Astrocyte of the spinal cord (primary cell): ENCODE results near the gene MSI2.

Source experiments
- DNase-seq: peaks from one replicate; pipeline ENCODE4 v3.0.0; 2011; ENCODE audit warnings: low read depth, low spot score
- H3K4me3 ChIP-seq: 2 replicates; pipeline ENCODE4 v1.5.1; 2011; ENCODE audit warnings: low read depth, mild to moderate bottlenecking, low read length, moderate library complexity
- in situ Hi-C: cut with HindIII; loops from 2 replicates; pipeline ENCODE4 v1.10.0; 2017; ENCODE audit warnings: low sequenced_read_pairs
- TF ChIP-seq, protein P1 (sequence below): IDR thresholded peaks from 2 replicates; pipeline ENCODE4 v1.5.1; 2012; ENCODE audit warnings: low read depth, mild to moderate bottlenecking, low read length, inconsistent platforms

Gene MSI2

DNA sequence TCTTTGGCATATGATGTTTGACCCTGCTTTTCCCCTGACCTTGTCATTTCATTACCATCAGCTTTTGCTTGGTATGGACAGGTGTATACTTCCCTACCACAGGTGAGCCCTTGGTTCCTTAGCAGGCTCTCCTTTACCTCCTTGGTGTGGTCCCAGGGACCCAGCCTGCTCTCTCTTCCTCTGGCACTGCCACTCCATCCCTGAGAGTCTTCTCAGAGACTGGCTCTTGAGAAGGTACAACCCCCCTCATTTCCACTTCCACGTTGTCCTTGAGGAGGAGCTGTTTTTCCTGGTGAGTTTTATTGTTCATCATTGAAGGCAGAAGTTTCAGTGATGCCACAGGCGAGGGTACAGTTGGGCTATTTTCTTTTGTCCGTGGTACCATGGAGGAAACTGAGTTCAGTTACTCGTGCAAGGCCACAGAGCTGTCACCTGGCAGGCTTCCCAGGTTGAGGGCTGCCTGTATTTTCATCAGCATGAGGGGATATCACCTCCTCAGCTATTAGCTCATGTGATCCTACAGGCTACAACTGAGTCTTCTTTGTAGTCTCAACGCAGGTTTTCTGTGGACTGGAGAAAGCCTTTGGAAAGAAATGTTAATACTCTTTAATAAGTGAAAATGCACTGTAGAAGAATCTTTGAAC is 52.3 kb downstream of the MSI2 start:
- DNase-seq: no peak
- H3K4me3 ChIP-seq: no peak overlapping the region
- in situ Hi-C loops: no loop called here
- TF ChIP-seq, protein P1, sequence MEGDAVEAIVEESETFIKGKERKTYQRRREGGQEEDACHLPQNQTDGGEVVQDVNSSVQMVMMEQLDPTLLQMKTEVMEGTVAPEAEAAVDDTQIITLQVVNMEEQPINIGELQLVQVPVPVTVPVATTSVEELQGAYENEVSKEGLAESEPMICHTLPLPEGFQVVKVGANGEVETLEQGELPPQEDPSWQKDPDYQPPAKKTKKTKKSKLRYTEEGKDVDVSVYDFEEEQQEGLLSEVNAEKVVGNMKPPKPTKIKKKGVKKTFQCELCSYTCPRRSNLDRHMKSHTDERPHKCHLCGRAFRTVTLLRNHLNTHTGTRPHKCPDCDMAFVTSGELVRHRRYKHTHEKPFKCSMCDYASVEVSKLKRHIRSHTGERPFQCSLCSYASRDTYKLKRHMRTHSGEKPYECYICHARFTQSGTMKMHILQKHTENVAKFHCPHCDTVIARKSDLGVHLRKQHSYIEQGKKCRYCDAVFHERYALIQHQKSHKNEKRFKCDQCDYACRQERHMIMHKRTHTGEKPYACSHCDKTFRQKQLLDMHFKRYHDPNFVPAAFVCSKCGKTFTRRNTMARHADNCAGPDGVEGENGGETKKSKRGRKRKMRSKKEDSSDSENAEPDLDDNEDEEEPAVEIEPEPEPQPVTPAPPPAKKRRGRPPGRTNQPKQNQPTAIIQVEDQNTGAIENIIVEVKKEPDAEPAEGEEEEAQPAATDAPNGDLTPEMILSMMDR: no peak

- TF ChIP-seq, protein P1: no peak
- DNase-seq: no peak
- in situ Hi-C loops: no loop called here
- H3K4me3 ChIP-seq: no peak overlapping the region
Measured at GRCh38 chr17:57309479-57309878, 53.2 kb downstream of the MSI2 start.

DNA sequence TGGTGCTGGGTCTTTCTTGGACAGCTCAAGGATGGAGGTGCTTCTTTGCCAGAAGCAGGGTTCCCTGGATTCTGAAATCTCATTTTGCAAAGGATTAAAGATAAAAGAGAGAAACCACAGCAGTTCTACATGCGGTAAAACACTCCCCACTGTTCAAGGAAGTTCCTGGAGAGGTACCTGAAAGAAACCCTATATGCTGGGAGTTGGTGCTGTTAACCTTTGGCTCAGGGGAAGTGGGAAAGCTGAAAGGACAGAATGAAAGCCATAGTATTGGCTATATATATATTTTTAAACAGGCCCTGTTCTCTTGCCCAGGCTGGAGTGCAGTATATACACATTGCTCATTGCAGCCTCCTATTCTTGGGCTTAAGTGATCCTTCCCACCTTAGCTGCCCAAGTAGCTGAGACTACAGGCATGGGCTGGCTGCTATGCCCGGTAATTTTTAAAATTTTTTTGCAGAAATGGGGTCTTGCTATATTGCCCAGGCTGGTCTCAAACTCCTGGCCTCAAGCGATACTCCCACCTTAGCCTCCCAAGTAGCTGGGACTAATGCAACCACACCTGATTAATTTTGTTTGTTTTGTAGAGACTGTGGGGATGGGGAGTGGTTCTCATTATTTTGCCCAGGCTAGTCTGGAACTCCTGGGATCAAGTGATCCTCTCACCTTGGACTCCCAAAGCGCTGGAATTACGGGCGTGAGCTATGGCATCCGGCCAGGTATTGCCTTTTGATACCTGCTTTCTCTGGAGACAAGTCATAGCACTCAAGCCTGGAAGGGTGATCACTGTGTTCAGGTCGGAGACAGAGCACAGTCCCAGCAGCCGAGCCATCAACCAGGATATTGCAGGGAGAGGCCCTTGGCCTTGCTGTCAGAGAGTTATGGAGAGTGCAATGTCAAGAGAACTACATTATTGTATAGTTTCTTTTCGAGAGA is 55.2 kb downstream of the MSI2 start:
- DNase-seq: no peak
- no peak overlapping the region for H3K4me3 ChIP-seq
- in situ Hi-C loops: no loop called here
- TF ChIP-seq, protein P1: no peak

GRCh38 chr17:57312242-57312641 is 55.9 kb downstream of the MSI2 start:
- DNase-seq: no peak
- TF ChIP-seq, protein P1: no peak
- in situ Hi-C loops: no loop called here
- H3K4me3 ChIP-seq: no peak overlapping the region

GRCh38 chr17:57313097-57313835 is 56.9 kb downstream of the MSI2 start:
- in situ Hi-C loops: no loop called here
- no peak for DNase-seq
- H3K4me3 ChIP-seq: no peak overlapping the region
- TF ChIP-seq, protein P1: no peak
